SK-N-SH (cell line): ENCODE measurements around the gene CDK5R2. TPM values are rescaled to one million over a fixed set of nuclear protein-coding genes. Genes with fewer than 3 reads are reported as not detected.

Source experiments
- CTCF ChIA-PET: fragments of 300-600, 350-600 bp; formaldehyde crosslinking; extraction: SDS; loops from one replicate; lab custom pipeline; 2021; lab: Yijun Ruan, JAX
- POLR2A ChIA-PET: fragments of 350-600 bp; sonication (Branson Sonifier 250); formaldehyde crosslinking; extraction: SDS; loops from one replicate; lab custom pipeline; 2020; ENCODE audit warnings: antibody characterized with exemption, inconsistent platforms; lab: Yijun Ruan, JAX
- DNase-seq: peaks from one replicate; pipeline ENCODE4 v3.0.0; 2012
- H2AFZ ChIP-seq: fragments of 200-600 bp; sonication (generic); 2 replicates; pipeline ENCODE4 v1.8.1; 2016; ENCODE audit warnings: antibody characterized with exemption, mild to moderate bottlenecking, low read depth
- H3F3A ChIP-seq: fragments of 200-600 bp; sonication (generic); replicated peaks from 2 replicates; pipeline ENCODE3; 2016; ENCODE audit warnings: antibody characterized with exemption, mild to moderate bottlenecking; ENCODE audit not compliant: insufficient read depth
- H3K27ac ChIP-seq, 2 experiments: fragments of 200-500 bp in 1 of 2; fragments of 200-600 bp in 1 of 2; sonication (Bioruptor generic) in 1 of 2; sonication (generic), shearing (Covaris generic) in 1 of 2; 2 replicates each; pipeline versions ENCODE4 v1.5.1 to v1.6.1; 2014 to 2016; ENCODE audit warnings: low read depth in 2 of 2, inconsistent platforms in 1 of 2, low read length in 1 of 2, mild to moderate bottlenecking in 1 of 2, mixed read lengths in 1 of 2
- H3K27me3 ChIP-seq: fragments of 200-600 bp; sonication (generic), shearing (Covaris generic); 2 replicates; pipeline ENCODE4 v1.6.1; 2016; ENCODE audit warnings: mixed run types; ENCODE audit not compliant: insufficient read depth
- H3K36me3 ChIP-seq, 2 experiments: fragments of 200-500 bp in 1 of 2; fragments of 200-600 bp in 1 of 2; sonication (Bioruptor generic) in 1 of 2; sonication (generic) in 1 of 2; replicated peaks in 1 of 2; 2 replicates each; pipeline versions ENCODE3 to v1.5.1; 2014 to 2016; ENCODE audit warnings: low read length in 1 of 2, mild to moderate bottlenecking in 1 of 2; ENCODE audit not compliant: insufficient read depth in 2 of 2, control insufficient read depth in 1 of 2
- H3K4me1 ChIP-seq, 2 experiments: fragments of 200-500 bp in 1 of 2; fragments of 200-600 bp in 1 of 2; sonication (Bioruptor generic) in 1 of 2; sonication (generic), shearing (Covaris generic) in 1 of 2; 2 replicates each; pipeline versions ENCODE4 v1.5.1 to v1.6.1; 2014 to 2016; ENCODE audit warnings: low read depth in 1 of 2, low read length in 1 of 2, mixed run types in 1 of 2; ENCODE audit not compliant: insufficient read depth in 2 of 2, control insufficient read depth in 1 of 2
- H3K4me2 ChIP-seq: fragments of 200-600 bp; sonication (generic), shearing (Covaris generic); 2 replicates; pipeline ENCODE4 v1.6.1; 2017; ENCODE audit warnings: mixed run types
- H3K4me3 ChIP-seq, 2 experiments: fragments of 200-500 bp in 1 of 2; fragments of 200-600 bp in 1 of 2; sonication (Bioruptor generic) in 1 of 2; sonication (generic), shearing (Covaris generic) in 1 of 2; 2 replicates each; pipeline versions ENCODE4 v1.5.1 to v1.8.1; 2014 to 2016; ENCODE audit warnings: low read depth in 2 of 2, inconsistent platforms in 1 of 2, low read length in 1 of 2, mild to moderate bottlenecking in 1 of 2, mixed read lengths in 1 of 2, moderate library complexity in 1 of 2
- H3K79me2 ChIP-seq: fragments of 200-600 bp; sonication (generic); 2 replicates; pipeline ENCODE4 v1.8.1; 2017; ENCODE audit warnings: mild to moderate bottlenecking; ENCODE audit not compliant: insufficient read depth
- H3K9ac ChIP-seq: fragments of 200-600 bp; sonication (generic); 2 replicates; pipeline ENCODE4 v1.6.1; 2017; ENCODE audit warnings: mixed run types
- H3K9me2 ChIP-seq: fragments of 200-600 bp; sonication (generic); 2 replicates; pipeline ENCODE4 v1.6.1; 2017; ENCODE audit warnings: mixed run types
- H3K9me3 ChIP-seq: fragments of 200-600 bp; sonication (generic); 2 replicates; pipeline ENCODE4 v1.6.1; 2017; ENCODE audit warnings: mixed run types, mild to moderate bottlenecking, moderate library complexity
- H4K20me1 ChIP-seq: fragments of 200-600 bp; sonication (generic); 2 replicates; pipeline ENCODE4 v1.6.1; 2017; ENCODE audit warnings: mild to moderate bottlenecking, mixed run types; ENCODE audit not compliant: insufficient read depth
- ELF1 ChIP-seq: IDR thresholded peaks from 2 replicates; pipeline ENCODE4 v1.4.0; 2012
- FOSL2 ChIP-seq: IDR thresholded peaks from 2 replicates; pipeline ENCODE4 v1.4.0; 2012; ENCODE audit warnings: low read depth, mild to moderate bottlenecking, moderate library complexity, borderline replicate concordance
- FOXM1 ChIP-seq: IDR thresholded peaks from 2 replicates; pipeline ENCODE4 v1.4.0; 2012; ENCODE audit warnings: low read depth, mild to moderate bottlenecking
- NRF1 ChIP-seq: IDR thresholded peaks from 2 replicates; pipeline ENCODE4 v1.6.1; 2012; ENCODE audit warnings: low read depth, mild to moderate bottlenecking, low read length
- RCOR1 ChIP-seq: fragments of 150-350 bp; IDR thresholded peaks from 2 replicates; pipeline ENCODE4 v1.6.1; 2017; ENCODE audit warnings: antibody characterized with exemption, low read length
- RFX5 ChIP-seq: IDR thresholded peaks from 2 replicates; pipeline ENCODE4 v1.6.1; 2012; ENCODE audit warnings: mild to moderate bottlenecking, improper control_type of control experiment, low read length
- SMC3 ChIP-seq: IDR thresholded peaks from 2 replicates; pipeline ENCODE4 v1.6.1; 2012; ENCODE audit warnings: low read depth, low read length, improper control_type of control experiment
- TEAD4 ChIP-seq: IDR thresholded peaks from 2 replicates; pipeline ENCODE4 v1.4.0; 2012; ENCODE audit warnings: mild to moderate bottlenecking, borderline replicate concordance; ENCODE audit not compliant: insufficient read depth
- WGBS: methylation state at CpG from one replicate; pipeline ENCODE4 v1.1.6; 2017; ENCODE audit warnings: low lambda C conversion rate; 5-methylcytosine and 5-hydroxymethylcytosine counted together
- polyA plus RNA-seq, 3 experiments: library from polyadenylated mRNA; depleted of rRNA; stranded (reverse); fragments of >200 nt; gene quantifications; 2 replicates each; pipeline ENCODE4 v1.2.3, GENCODE V29; 2012
- TF ChIP-seq, protein P1 (sequence below): IDR thresholded peaks from 2 replicates; pipeline ENCODE4; 2012
- TF ChIP-seq, protein P2 (sequence below): IDR thresholded peaks from 2 replicates; pipeline ENCODE4 v1.4.0; 2012; ENCODE audit warnings: low read depth, borderline replicate concordance
- TF ChIP-seq, protein P3 (sequence below): fragments of 150-350 bp; IDR thresholded peaks from 2 replicates; pipeline ENCODE4 v1.6.1; 2017; ENCODE audit warnings: antibody characterized with exemption, low read length, low read depth, borderline replicate concordance
- TF ChIP-seq, protein P4 (sequence below): IDR thresholded peaks from 2 replicates; pipeline ENCODE4 v1.6.1; 2012; ENCODE audit warnings: mild to moderate bottlenecking, low read depth, low read length, moderate library complexity

Gene CDK5R2
- polyA plus RNA-seq, 1 of the 3 experiments (the other 2 are of a cell fraction), result 0.26 TPM

DNA sequence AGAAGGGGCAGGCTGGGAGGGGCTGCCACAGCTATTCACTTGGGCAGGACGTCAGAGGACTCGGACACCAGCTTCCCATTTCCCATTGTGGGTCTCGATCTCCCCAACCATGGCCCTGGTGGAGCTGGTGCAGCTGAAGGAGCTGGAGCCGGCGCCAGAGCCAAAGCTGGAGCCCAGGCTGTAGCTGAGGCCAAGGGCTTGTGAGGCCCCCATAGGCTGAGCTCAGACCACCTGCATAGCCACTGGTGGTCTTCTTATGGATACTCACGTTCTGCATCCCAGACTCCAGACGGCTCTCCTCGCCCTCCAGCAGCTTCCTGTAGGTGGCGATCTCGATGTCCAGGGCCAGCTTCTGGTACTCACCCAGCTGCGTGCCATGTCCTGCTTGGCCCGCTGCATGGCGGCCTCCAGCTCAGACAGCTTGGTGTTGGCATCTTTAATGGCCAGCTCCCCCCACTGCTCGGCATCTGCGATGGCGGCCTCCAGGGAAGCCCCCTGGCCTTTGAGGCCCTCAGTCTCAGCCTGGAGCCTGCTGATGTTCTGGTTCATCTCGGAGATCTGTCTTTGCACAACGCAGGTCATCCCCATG is 6.0 kb upstream of the CDK5R2 start:
- Histone ChIP-seq H3K9me2 (no peaks in the 10 kb centered on the region), H3K79me2 (no peaks in the 10 kb centered on the region), H3K9ac (no peak overlapping the region), H3K4me1 (peaks cover 0 to 22% of the 10 kb centered on the region in 2 experiments; a peak in 1 of 4 replicates), H3K27me3 (peaks cover 29% of the 10 kb centered on the region), H4K20me1 (no peaks in the 10 kb centered on the region), H3K27ac (no peak overlapping the region), H2AFZ (no peak overlapping the region), H3F3A (no peaks in the 10 kb centered on the region), H3K36me3 (no peaks in the 10 kb centered on the region), H3K4me3 (no peak overlapping the region), H3K4me2 (no peak overlapping the region), H3K9me3 (no peaks in the 10 kb centered on the region)
- WGBS, result 80% methylated on average over 16 of the region's 18 CpGs
- ChIA-PET POLR2A (no interaction called here), CTCF (interaction anchor here (1.0 to 1.9 kb wide), 4 partner anchors 27 to 56 kb away, joined by 3 to 6 read pairs (median 4); no protein-coding TSS in a partner anchor)
- no peak for DNase-seq
- TF ChIP-seq RCOR1, result no peak
- no peak for TF ChIP-seq FOXM1
- TF ChIP-seq, protein P1, sequence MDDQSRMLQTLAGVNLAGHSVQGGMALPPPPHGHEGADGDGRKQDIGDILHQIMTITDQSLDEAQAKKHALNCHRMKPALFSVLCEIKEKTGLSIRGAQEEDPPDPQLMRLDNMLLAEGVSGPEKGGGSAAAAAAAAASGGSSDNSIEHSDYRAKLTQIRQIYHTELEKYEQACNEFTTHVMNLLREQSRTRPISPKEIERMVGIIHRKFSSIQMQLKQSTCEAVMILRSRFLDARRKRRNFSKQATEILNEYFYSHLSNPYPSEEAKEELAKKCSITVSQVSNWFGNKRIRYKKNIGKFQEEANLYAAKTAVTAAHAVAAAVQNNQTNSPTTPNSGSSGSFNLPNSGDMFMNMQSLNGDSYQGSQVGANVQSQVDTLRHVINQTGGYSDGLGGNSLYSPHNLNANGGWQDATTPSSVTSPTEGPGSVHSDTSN, result no peak
- TF ChIP-seq NRF1, result no peak
- TF ChIP-seq, protein P2, sequence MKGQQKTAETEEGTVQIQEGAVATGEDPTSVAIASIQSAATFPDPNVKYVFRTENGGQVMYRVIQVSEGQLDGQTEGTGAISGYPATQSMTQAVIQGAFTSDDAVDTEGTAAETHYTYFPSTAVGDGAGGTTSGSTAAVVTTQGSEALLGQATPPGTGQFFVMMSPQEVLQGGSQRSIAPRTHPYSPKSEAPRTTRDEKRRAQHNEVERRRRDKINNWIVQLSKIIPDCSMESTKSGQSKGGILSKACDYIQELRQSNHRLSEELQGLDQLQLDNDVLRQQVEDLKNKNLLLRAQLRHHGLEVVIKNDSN, result no peak
- TF ChIP-seq, protein P3, sequence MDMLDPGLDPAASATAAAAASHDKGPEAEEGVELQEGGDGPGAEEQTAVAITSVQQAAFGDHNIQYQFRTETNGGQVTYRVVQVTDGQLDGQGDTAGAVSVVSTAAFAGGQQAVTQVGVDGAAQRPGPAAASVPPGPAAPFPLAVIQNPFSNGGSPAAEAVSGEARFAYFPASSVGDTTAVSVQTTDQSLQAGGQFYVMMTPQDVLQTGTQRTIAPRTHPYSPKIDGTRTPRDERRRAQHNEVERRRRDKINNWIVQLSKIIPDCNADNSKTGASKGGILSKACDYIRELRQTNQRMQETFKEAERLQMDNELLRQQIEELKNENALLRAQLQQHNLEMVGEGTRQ, result no peak
- no peak for TF ChIP-seq SMC3
- no peak for TF ChIP-seq TEAD4
- no peak for TF ChIP-seq ELF1
- TF ChIP-seq RFX5, result no peak
- TF ChIP-seq, protein P4, sequence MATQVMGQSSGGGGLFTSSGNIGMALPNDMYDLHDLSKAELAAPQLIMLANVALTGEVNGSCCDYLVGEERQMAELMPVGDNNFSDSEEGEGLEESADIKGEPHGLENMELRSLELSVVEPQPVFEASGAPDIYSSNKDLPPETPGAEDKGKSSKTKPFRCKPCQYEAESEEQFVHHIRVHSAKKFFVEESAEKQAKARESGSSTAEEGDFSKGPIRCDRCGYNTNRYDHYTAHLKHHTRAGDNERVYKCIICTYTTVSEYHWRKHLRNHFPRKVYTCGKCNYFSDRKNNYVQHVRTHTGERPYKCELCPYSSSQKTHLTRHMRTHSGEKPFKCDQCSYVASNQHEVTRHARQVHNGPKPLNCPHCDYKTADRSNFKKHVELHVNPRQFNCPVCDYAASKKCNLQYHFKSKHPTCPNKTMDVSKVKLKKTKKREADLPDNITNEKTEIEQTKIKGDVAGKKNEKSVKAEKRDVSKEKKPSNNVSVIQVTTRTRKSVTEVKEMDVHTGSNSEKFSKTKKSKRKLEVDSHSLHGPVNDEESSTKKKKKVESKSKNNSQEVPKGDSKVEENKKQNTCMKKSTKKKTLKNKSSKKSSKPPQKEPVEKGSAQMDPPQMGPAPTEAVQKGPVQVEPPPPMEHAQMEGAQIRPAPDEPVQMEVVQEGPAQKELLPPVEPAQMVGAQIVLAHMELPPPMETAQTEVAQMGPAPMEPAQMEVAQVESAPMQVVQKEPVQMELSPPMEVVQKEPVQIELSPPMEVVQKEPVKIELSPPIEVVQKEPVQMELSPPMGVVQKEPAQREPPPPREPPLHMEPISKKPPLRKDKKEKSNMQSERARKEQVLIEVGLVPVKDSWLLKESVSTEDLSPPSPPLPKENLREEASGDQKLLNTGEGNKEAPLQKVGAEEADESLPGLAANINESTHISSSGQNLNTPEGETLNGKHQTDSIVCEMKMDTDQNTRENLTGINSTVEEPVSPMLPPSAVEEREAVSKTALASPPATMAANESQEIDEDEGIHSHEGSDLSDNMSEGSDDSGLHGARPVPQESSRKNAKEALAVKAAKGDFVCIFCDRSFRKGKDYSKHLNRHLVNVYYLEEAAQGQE, result no peak
- TF ChIP-seq FOSL2, result no peak
